Liver (tissue), 3 donors: ENCODE results near the gene USP47.

Experiments used
- CTCF ChIP-seq: fragments of 150-350 bp; IDR thresholded peaks from 2 replicates; pipeline ENCODE4 v1.5.1; 2017; ENCODE audit warnings: improper control_type of control experiment, low read depth, low read length; ENCODE audit not compliant: missing input control
- EGR1 ChIP-seq, 2 donors: IDR thresholded peaks; 2 replicates each; pipeline ENCODE4 v1.6.1; 2016 to 2018; ENCODE audit warnings: antibody characterized with exemption in 2 of 2, low read depth in 2 of 2
- GABPA ChIP-seq, 2 donors: IDR thresholded peaks in 1 of 2; conservative IDR thresholded peaks in 1 of 2; 2 replicates each; pipeline ENCODE4 v1.6.1; 2016; ENCODE audit warnings: antibody characterized with exemption in 2 of 2, mild to moderate bottlenecking in 1 of 2, moderate library complexity in 1 of 2
- MAX ChIP-seq: IDR thresholded peaks from 2 replicates; pipeline ENCODE4 v1.6.1; 2016; ENCODE audit warnings: antibody characterized with exemption
- REST ChIP-seq: IDR thresholded peaks from 2 replicates; pipeline ENCODE4 v1.6.1; 2016; ENCODE audit warnings: antibody characterized with exemption, mild to moderate bottlenecking
- RXRA ChIP-seq, 2 donors: IDR thresholded peaks; 2 replicates each; pipeline ENCODE4 v1.6.1; 2017 to 2018; ENCODE audit warnings: antibody characterized with exemption in 2 of 2, mild to moderate bottlenecking in 1 of 2
- SP1 ChIP-seq: IDR thresholded peaks from 2 replicates; pipeline ENCODE4 v1.6.1; 2018; ENCODE audit warnings: antibody characterized with exemption, mild to moderate bottlenecking
- TF ChIP-seq, protein P1 (sequence below): IDR thresholded peaks from 2 replicates; pipeline ENCODE4 v1.6.1; 2016; ENCODE audit warnings: antibody characterized with exemption
- donor health status: healthy.
- donor health status: healthy.

DNA sequence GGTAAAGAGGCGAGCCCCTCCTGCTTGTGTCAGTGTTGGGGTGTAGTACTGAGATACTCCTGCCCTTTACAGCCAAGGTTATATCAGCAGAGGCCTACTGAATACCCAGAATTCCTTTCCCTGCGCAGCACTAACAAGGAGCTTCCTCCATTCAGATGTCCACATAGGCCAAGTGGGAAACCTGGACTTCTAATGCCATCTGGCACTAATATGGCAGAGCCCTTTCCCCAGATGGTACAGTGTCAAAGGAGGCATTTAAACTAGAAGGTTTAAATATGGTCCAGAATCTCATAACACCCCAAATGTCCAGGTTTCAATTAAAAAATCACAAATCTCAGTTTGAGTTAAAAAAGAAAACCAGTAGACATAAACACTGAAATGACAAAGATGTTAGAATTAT lies 68.8 kb downstream of the USP47 start:
- TF ChIP-seq RXRA (IDR thresholded peaks at IDR 0.05) (no peak), CTCF (no peak), REST (no peak), MAX (no peak), GABPA (IDR thresholded peaks at IDR 0.05 in 1 of 2, conservative IDR thresholded peaks at IDR 0.05 in 1 of 2) (no peak), SP1 (no peak), EGR1 (IDR thresholded peaks at IDR 0.05; ENCODE audit: low read depth in 2 of 2) (no peak)
- TF ChIP-seq, protein P1, sequence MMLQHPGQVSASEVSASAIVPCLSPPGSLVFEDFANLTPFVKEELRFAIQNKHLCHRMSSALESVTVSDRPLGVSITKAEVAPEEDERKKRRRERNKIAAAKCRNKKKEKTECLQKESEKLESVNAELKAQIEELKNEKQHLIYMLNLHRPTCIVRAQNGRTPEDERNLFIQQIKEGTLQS: no peak
